Panc1 (cell line): Measurements from ENCODE around the gene RBM47. TPM values are rescaled to one million over a fixed set of nuclear protein-coding genes. Genes with fewer than 3 reads are reported as not detected.

Source experiments
- ATAC-seq: fragments of 200-7000 bp; cut with Tn5 transposase; 2 replicates; pipeline ENCODE4 v1.9.1; 2020; ENCODE audit warnings: mild to moderate bottlenecking, moderate library complexity
- BruUV-seq: library from RNA; stranded (reverse); fragments of 400-500 nt; replicated peaks from 2 replicates; lab custom pipeline; 2021; lab: Mats Ljungman, UMichigan
- CTCF ChIA-PET: fragments of 300-600 bp; sonication (Branson Sonifier 250); formaldehyde crosslinking; loops from one replicate; lab custom pipeline; 2022; ENCODE audit warnings: antibody characterized with exemption; lab: Charles Lee
- POLR2A ChIA-PET: fragments of 300-600 bp; sonication (Branson Sonifier 250); formaldehyde crosslinking; loops from one replicate; lab custom pipeline; 2022; ENCODE audit warnings: antibody characterized with exemption; lab: Charles Lee
- DNase-seq: peaks from one replicate; pipeline ENCODE4 v3.0.0-alpha.2; 2010; ENCODE audit warnings: low read depth, low spot score
- H3K27ac ChIP-seq: 2 replicates; pipeline ENCODE4 v1.5.1; 2011; ENCODE audit warnings: mild to moderate bottlenecking, low read length, inconsistent platforms
- H3K27me3 ChIP-seq: fragments of 200-500 bp; sonication (Bioruptor generic); 2 replicates; pipeline ENCODE4 v1.6.0; 2014; ENCODE audit warnings: low read length, inconsistent platforms; ENCODE audit not compliant: control insufficient read depth, insufficient read depth
- H3K36me3 ChIP-seq: fragments of 200-500 bp; sonication (Bioruptor generic); 2 replicates; pipeline ENCODE4 v1.5.1; 2014; ENCODE audit warnings: inconsistent platforms, mild to moderate bottlenecking, low read length, moderate library complexity; ENCODE audit not compliant: control insufficient read depth, insufficient read depth
- H3K4me1 ChIP-seq: 2 replicates; pipeline ENCODE4 v1.5.1; 2011; ENCODE audit warnings: inconsistent platforms, mild to moderate bottlenecking, low read length, moderate library complexity; ENCODE audit not compliant: control insufficient read depth, insufficient read depth
- H3K4me3 ChIP-seq, 2 experiments: 2 replicates each; pipeline ENCODE4 v1.5.1; 2011 to 2012; ENCODE audit warnings: low read depth in 2 of 2, low read length in 2 of 2, mild to moderate bottlenecking in 2 of 2, inconsistent platforms in 1 of 2, moderate library complexity in 1 of 2
- H3K9me3 ChIP-seq: fragments of 200-500 bp; sonication (Bioruptor generic); 2 replicates; pipeline ENCODE4 v1.5.1; 2014; ENCODE audit warnings: low read depth, mild to moderate bottlenecking, inconsistent platforms, low read length, moderate library complexity; ENCODE audit not compliant: control insufficient read depth, insufficient read depth
- POLR2AphosphoS5 ChIP-seq: IDR thresholded peaks from 2 replicates; pipeline ENCODE4 v1.6.1; 2012; ENCODE audit warnings: mild to moderate bottlenecking, low read depth, low read length, moderate library complexity
- REST ChIP-seq, 2 experiments: IDR thresholded peaks; 2 replicates each; pipeline ENCODE4 v1.6.1; 2011 to 2012; ENCODE audit warnings: low read depth in 2 of 2, control low read depth in 1 of 2, low read length in 1 of 2, mild to moderate bottlenecking in 1 of 2, moderate library complexity in 1 of 2; ENCODE audit not compliant: insufficient read depth in 1 of 2
- SIN3A ChIP-seq: IDR thresholded peaks from 2 replicates; pipeline ENCODE4 v1.6.1; 2012; ENCODE audit warnings: low read depth, mild to moderate bottlenecking, low read length, moderate library complexity, borderline replicate concordance; ENCODE audit not compliant: insufficient read depth
- TCF7L2 ChIP-seq: IDR thresholded peaks from 2 replicates; pipeline ENCODE4 v1.6.1; 2011; ENCODE audit warnings: mild to moderate bottlenecking, low read depth, low read length, inconsistent platforms
- in situ Hi-C: cut with HindIII; loops from 2 replicates; pipeline ENCODE4 v1.10.0; 2016; ENCODE audit warnings: low sequenced_read_pairs, low pct_unique_long_range_greater_than_20kb
- intact Hi-C: fragments of 100-400 bp; cut with micrococcal nuclease; formaldehyde crosslinking; loops from one replicate; pipeline ENCODE4 v1.10.0; 2022; ENCODE audit not compliant: unreplicated experiment
- total RNA-seq: library from RNA; stranded (reverse); gene quantifications from one replicate; pipeline ENCODE4 v1.2.1, GENCODE V29; 2021; ENCODE audit not compliant: unreplicated experiment
- TF ChIP-seq, protein P1 (sequence below): fragments of 450-650 bp; IDR thresholded peaks from 2 replicates; pipeline ENCODE4 v1.5.1; 2017; ENCODE audit warnings: mild to moderate bottlenecking

The RBM47 gene
- total RNA-seq, 1 experiment from 2014 or later: 2.0 TPM

GRCh38 chr4:40608628-40609027 lies 21.0 kb downstream of the RBM47 start:
- no peak overlapping the region for H3K27ac ChIP-seq

GRCh38 chr4:40607221-40607620 lies 22.4 kb downstream of the RBM47 start:
- BruUV-seq: no TSS peak
- H3K9me3 ChIP-seq: no peaks in the 10 kb centered on the region

More at GRCh38 chr4:40608628-40609027, 21.0 kb downstream of the RBM47 start:
- no peak overlapping the region for H3K4me3 ChIP-seq
- H3K27me3 ChIP-seq: no peaks in the 10 kb centered on the region
- no peaks in the 10 kb centered on the region for H3K36me3 ChIP-seq
- H3K4me1 ChIP-seq: no peaks in the 10 kb centered on the region
- no peak for DNase-seq
- no TSS peak for BruUV-seq
- intact Hi-C loops (no loop called here), in situ Hi-C loops (no loop called here)
- ATAC-seq: no peak
- CTCF ChIA-PET: no interaction called here
- TF ChIP-seq SIN3A (no peak), TCF7L2 (no peak), REST (IDR thresholded peaks at IDR 0.05; ENCODE audit: insufficient read depth in 1 of 2, low read depth in 2 of 2, low read length in 1 of 2) (no peak), POLR2AphosphoS5 (no peak)
- TF ChIP-seq, protein P1, sequence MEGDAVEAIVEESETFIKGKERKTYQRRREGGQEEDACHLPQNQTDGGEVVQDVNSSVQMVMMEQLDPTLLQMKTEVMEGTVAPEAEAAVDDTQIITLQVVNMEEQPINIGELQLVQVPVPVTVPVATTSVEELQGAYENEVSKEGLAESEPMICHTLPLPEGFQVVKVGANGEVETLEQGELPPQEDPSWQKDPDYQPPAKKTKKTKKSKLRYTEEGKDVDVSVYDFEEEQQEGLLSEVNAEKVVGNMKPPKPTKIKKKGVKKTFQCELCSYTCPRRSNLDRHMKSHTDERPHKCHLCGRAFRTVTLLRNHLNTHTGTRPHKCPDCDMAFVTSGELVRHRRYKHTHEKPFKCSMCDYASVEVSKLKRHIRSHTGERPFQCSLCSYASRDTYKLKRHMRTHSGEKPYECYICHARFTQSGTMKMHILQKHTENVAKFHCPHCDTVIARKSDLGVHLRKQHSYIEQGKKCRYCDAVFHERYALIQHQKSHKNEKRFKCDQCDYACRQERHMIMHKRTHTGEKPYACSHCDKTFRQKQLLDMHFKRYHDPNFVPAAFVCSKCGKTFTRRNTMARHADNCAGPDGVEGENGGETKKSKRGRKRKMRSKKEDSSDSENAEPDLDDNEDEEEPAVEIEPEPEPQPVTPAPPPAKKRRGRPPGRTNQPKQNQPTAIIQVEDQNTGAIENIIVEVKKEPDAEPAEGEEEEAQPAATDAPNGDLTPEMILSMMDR: no peak
- POLR2A ChIA-PET: no interaction called here
- no peaks in the 10 kb centered on the region for H3K9me3 ChIP-seq

More at GRCh38 chr4:40607221-40607620, 22.4 kb downstream of the RBM47 start:
- DNase-seq (no peak), ATAC-seq (no peak)
- intact Hi-C loops (no loop called here), in situ Hi-C loops (no loop called here)
- ChIA-PET POLR2A (no interaction called here), CTCF (no interaction called here)
- Histone ChIP-seq H3K36me3 (no peaks in the 10 kb centered on the region), H3K27ac (no peak overlapping the region), H3K4me3 (no peak overlapping the region), H3K27me3 (no peaks in the 10 kb centered on the region), H3K4me1 (no peaks in the 10 kb centered on the region)
- no peak for TF ChIP-seq TCF7L2
- no peak for TF ChIP-seq SIN3A
- no peak for TF ChIP-seq REST (IDR thresholded peaks at IDR 0.05; ENCODE audit: insufficient read depth in 1 of 2, low read depth in 2 of 2, low read length in 1 of 2)
- no peak for TF ChIP-seq POLR2AphosphoS5
- TF ChIP-seq, protein P1: no peak
